ENCODE data around the gene CDK5RAP2. TPM values are rescaled to one million over a fixed set of nuclear protein-coding genes. Genes with fewer than 3 reads are reported as not detected.

The CDK5RAP2 gene
- total RNA-seq, 4 donors from 2014 or later = 48.1 to 127 (median 76.7) TPM

GRCh38 chr9:120374239-120374638 lies 205.7 kb downstream of the CDK5RAP2 start:
- H3K4me1 ChIP-seq = no peaks in the 10 kb centered on the region
- no peak for DNase-seq (ENCODE audit: low spot score in 2 of 2)
- no peak overlapping the region for H3K4me3 ChIP-seq
- H3K27me3 ChIP-seq = no peaks in the 10 kb centered on the region
- H3K9me3 ChIP-seq = peaks cover 0 to 34% (median under 1%) of the 10 kb centered on the region in 4 donors
- TF ChIP-seq POLR2A (IDR thresholded peaks at IDR 0.05) = no peak
- no peak for TF ChIP-seq CTCF (IDR thresholded peaks at IDR 0.05)
- TF ChIP-seq EP300 (IDR thresholded peaks at IDR 0.05) = no peak
- H3K36me3 ChIP-seq = peaks cover 0 to 2% (median 0%) of the 10 kb centered on the region in 3 donors
- H3K27ac ChIP-seq = no peak overlapping the region
- WGBS, 2 donors = 86 to 100% methylated on average over 1 of the region's 1 CpG

GRCh38 chr9:120372040-120372439 lies 207.9 kb downstream of the CDK5RAP2 start:
- Histone ChIP-seq H3K4me3 (no peak overlapping the region), H3K27me3 (no peaks in the 10 kb centered on the region), H3K36me3 (no peaks in the 10 kb centered on the region), H3K9me3 (peaks cover 0 to 20% (median 0%) of the 10 kb centered on the region in 4 donors), H3K27ac (no peak overlapping the region), H3K4me1 (no peaks in the 10 kb centered on the region)
- DNase-seq (ENCODE audit: low spot score in 2 of 2) = no peak
- TF ChIP-seq POLR2A (IDR thresholded peaks at IDR 0.05) (no peak), EP300 (IDR thresholded peaks at IDR 0.05) (no peak), CTCF (IDR thresholded peaks at IDR 0.05) (no peak)
- WGBS, 2 donors = 65 to 67% methylated on average over 2 of the region's 2 CpGs

DNA sequence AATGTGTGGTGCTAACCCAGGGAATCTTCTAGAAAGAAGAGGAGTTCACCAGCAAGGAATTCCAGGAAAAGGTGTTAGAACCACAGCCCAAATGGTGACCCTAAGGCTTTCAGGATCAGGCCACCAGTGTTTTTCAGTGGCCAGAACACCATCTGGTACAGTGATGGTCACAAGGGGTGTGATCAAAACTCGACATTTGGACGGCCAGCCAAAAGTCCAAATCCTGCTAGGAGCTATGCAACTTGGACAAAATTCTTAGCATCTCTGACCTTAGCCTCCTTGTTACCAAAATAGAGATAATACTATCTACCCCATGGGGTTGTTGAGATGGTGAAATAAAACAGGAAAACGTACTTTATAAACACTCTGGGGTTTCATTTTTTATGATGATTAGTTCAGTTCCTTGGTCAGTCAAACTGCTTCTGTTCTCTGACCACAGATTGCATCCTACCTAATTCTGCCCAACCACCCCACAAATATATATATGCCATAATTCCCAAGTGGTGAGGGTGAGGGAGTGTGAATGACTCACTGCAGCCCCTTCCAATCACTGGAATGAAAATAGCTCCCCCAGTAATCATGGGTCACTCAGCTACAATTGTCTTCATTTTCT lies 210.3 kb downstream of the CDK5RAP2 start:
- Histone ChIP-seq H3K27ac (no peak overlapping the region), H3K9me3 (peaks cover 0 to 17% (median 0%) of the 10 kb centered on the region in 4 donors), H3K4me3 (no peak overlapping the region), H3K4me1 (no peaks in the 10 kb centered on the region), H3K27me3 (no peaks in the 10 kb centered on the region), H3K36me3 (no peaks in the 10 kb centered on the region)
- TF ChIP-seq POLR2A (IDR thresholded peaks at IDR 0.05) (no peak), CTCF (IDR thresholded peaks at IDR 0.05) (no peak), EP300 (IDR thresholded peaks at IDR 0.05) (no peak)
- WGBS, 2 donors = 58 to 61% methylated on average over 3 of the region's 3 CpGs
- no peak for DNase-seq (ENCODE audit: low spot score in 2 of 2)

DNA sequence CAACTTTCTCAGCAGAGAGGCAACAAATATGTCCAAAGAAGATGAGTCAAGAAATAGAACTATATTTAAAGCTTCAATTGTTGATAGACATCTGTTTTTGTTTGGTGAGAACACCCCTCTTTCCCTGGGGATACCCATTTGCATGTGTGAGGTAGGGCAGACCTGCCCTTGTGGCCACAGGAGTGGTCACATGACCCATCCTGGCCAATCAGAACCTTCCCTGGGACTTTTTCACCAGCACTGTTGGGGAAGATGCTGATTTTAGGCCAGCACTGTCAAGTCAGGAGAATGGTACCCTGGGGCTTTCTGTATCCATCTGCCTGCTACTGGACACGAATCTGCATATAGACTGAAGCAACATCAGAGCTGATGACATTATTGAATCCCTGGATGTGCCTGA lies 211.2 kb downstream of the CDK5RAP2 start:
- DNase-seq (ENCODE audit: low spot score in 2 of 2) = no peak
- no peak overlapping the region for H3K4me3 ChIP-seq
- H3K9me3 ChIP-seq = peaks cover 0 to 16% (median 0%) of the 10 kb centered on the region in 4 donors
- no peak overlapping the region for H3K27ac ChIP-seq
- H3K27me3 ChIP-seq = no peaks in the 10 kb centered on the region
- H3K36me3 ChIP-seq = no peaks in the 10 kb centered on the region
- TF ChIP-seq EP300 (IDR thresholded peaks at IDR 0.05) (no peak), POLR2A (IDR thresholded peaks at IDR 0.05) (no peak), CTCF (IDR thresholded peaks at IDR 0.05) (no peak)
- 56 to 82% methylated on average over 1 of the region's 1 CpG for WGBS, 2 donors
- no peaks in the 10 kb centered on the region for H3K4me1 ChIP-seq

- Histone ChIP-seq H3K27me3 (no peaks in the 10 kb centered on the region), H3K4me3 (no peak overlapping the region), H3K9me3 (peaks cover 0 to 14% (median 0%) of the 10 kb centered on the region in 4 donors), H3K4me1 (no peaks in the 10 kb centered on the region), H3K27ac (no peak overlapping the region), H3K36me3 (no peaks in the 10 kb centered on the region)
- TF ChIP-seq POLR2A (IDR thresholded peaks at IDR 0.05) = no peak
- TF ChIP-seq EP300 (IDR thresholded peaks at IDR 0.05) = no peak
- TF ChIP-seq CTCF (IDR thresholded peaks at IDR 0.05) = no peak
- WGBS, 2 donors = 20% methylated on average over 4 of the region's 4 CpGs
- peak in 1 of 2 donors; percentile 20 for DNase-seq (ENCODE audit: low spot score in 2 of 2)
Observed at GRCh38 chr9:120366644-120367019, 213.3 kb downstream of the CDK5RAP2 start.
